ENCODE data around the gene ZNF213.

- TF ChIP-seq BACH2 (CRISPR knock-in tag; IDR thresholded peaks at IDR 0.05; ENCODE audit: borderline replicate concordance) (no peak), ZFP3 (CRISPR knock-in tag; IDR thresholded peaks at IDR 0.05) (no peak), CSRNP3 (CRISPR knock-in tag; IDR thresholded peaks at IDR 0.05) (no peak), TCF4 (CRISPR knock-in tag; IDR thresholded peaks at IDR 0.05; ENCODE audit: borderline replicate concordance) (no peak)
- TF ChIP-seq, protein P1, sequence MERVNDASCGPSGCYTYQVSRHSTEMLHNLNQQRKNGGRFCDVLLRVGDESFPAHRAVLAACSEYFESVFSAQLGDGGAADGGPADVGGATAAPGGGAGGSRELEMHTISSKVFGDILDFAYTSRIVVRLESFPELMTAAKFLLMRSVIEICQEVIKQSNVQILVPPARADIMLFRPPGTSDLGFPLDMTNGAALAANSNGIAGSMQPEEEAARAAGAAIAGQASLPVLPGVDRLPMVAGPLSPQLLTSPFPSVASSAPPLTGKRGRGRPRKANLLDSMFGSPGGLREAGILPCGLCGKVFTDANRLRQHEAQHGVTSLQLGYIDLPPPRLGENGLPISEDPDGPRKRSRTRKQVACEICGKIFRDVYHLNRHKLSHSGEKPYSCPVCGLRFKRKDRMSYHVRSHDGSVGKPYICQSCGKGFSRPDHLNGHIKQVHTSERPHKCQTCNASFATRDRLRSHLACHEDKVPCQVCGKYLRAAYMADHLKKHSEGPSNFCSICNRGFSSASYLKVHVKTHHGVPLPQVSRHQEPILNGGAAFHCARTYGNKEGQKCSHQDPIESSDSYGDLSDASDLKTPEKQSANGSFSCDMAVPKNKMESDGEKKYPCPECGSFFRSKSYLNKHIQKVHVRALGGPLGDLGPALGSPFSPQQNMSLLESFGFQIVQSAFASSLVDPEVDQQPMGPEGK (CRISPR knock-in tag; IDR thresholded peaks at IDR 0.05; ENCODE audit: borderline replicate concordance) = no peak
- TF ChIP-seq, protein P2, sequence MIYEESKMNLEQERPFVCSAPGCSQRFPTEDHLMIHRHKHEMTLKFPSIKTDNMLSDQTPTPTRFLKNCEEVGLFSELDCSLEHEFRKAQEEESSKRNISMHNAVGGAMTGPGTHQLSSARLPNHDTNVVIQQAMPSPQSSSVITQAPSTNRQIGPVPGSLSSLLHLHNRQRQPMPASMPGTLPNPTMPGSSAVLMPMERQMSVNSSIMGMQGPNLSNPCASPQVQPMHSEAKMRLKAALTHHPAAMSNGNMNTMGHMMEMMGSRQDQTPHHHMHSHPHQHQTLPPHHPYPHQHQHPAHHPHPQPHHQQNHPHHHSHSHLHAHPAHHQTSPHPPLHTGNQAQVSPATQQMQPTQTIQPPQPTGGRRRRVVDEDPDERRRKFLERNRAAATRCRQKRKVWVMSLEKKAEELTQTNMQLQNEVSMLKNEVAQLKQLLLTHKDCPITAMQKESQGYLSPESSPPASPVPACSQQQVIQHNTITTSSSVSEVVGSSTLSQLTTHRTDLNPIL (CRISPR knock-in tag; IDR thresholded peaks at IDR 0.05; ENCODE audit: low read depth) = no peak
Measured at GRCh38 chr16:3155972-3156371, 21.1 kb downstream of the ZNF213 start.
